HEK293T (cell line): Measurements from ENCODE around the gene EML5.

Experiments
- ARNT ChIP-seq: fragments of 450-650 bp; IDR thresholded peaks from 2 replicates; pipeline ENCODE4 v1.6.1; 2017; ENCODE audit warnings: mild to moderate bottlenecking
- BHLHE40 ChIP-seq: fragments of 450-650 bp; IDR thresholded peaks from 2 replicates; pipeline ENCODE4 v1.6.1; 2016; ENCODE audit warnings: mild to moderate bottlenecking, moderate library complexity, borderline replicate concordance
- FOXA1 ChIP-seq: fragments of 450-650 bp; IDR thresholded peaks from 2 replicates; pipeline ENCODE4 v1.6.1; 2016; ENCODE audit warnings: mild to moderate bottlenecking
- FOXM1 ChIP-seq: fragments of 450-650 bp; IDR thresholded peaks from 2 replicates; pipeline ENCODE4 v1.6.1; 2017; ENCODE audit warnings: mild to moderate bottlenecking, borderline replicate concordance
- SP1 ChIP-seq: fragments of 450-650 bp; IDR thresholded peaks from 2 replicates; pipeline ENCODE4 v1.6.1; 2017
- SUZ12 ChIP-seq: fragments of 450-650 bp; IDR thresholded peaks from 2 replicates; pipeline ENCODE4 v1.6.1; 2016; ENCODE audit warnings: mild to moderate bottlenecking
- ZNF384 ChIP-seq: fragments of 450-650 bp; IDR thresholded peaks from 2 replicates; pipeline ENCODE4 v1.6.1; 2016
- TF ChIP-seq, protein P1 (sequence below): fragments of 450-650 bp; IDR thresholded peaks from 2 replicates; pipeline ENCODE4 v1.6.1; 2016

- TF ChIP-seq SP1 (no peak), FOXM1 (no peak), ZNF384 (no peak), SUZ12 (no peak), FOXA1 (no peak), BHLHE40 (no peak), ARNT (no peak)
- TF ChIP-seq, protein P1, sequence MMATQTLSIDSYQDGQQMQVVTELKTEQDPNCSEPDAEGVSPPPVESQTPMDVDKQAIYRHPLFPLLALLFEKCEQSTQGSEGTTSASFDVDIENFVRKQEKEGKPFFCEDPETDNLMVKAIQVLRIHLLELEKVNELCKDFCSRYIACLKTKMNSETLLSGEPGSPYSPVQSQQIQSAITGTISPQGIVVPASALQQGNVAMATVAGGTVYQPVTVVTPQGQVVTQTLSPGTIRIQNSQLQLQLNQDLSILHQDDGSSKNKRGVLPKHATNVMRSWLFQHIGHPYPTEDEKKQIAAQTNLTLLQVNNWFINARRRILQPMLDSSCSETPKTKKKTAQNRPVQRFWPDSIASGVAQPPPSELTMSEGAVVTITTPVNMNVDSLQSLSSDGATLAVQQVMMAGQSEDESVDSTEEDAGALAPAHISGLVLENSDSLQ, result no peak
Observed at GRCh38 chr14:88612981-88613380, 179.8 kb downstream of the EML5 start.
